Measurements from ENCODE around the gene VOPP1.

DNA sequence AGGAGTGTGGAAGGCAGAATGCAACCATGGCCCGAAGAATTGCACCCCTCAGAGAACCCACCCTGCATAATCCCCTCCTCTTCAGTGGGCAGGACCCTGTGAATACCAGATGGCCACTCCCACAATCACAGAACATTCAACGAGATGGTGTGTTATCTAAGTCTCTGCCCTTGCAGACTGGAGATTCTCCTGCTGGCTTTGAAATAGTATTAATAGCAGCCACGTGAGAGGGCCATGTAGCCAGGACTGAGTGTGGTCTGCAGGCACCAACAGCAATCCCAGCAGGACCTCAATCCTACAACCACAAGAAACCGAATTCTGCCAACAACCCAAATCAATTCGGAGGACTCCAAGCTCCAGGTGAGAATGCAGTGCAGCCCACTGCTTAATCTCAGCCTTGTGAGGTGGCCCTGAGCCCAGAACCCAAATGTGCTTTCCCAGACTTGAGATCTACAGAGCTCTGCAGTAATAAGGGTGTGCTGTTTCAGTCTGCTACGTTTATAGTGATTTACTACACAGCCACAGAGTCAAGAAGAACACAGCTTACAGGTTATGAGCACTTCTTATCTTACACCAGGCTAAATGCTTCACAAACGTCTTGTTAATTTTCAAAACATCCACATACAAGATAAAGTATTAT lies 72.1 kb downstream of the VOPP1 start:
- TF ChIP-seq, protein P1, sequence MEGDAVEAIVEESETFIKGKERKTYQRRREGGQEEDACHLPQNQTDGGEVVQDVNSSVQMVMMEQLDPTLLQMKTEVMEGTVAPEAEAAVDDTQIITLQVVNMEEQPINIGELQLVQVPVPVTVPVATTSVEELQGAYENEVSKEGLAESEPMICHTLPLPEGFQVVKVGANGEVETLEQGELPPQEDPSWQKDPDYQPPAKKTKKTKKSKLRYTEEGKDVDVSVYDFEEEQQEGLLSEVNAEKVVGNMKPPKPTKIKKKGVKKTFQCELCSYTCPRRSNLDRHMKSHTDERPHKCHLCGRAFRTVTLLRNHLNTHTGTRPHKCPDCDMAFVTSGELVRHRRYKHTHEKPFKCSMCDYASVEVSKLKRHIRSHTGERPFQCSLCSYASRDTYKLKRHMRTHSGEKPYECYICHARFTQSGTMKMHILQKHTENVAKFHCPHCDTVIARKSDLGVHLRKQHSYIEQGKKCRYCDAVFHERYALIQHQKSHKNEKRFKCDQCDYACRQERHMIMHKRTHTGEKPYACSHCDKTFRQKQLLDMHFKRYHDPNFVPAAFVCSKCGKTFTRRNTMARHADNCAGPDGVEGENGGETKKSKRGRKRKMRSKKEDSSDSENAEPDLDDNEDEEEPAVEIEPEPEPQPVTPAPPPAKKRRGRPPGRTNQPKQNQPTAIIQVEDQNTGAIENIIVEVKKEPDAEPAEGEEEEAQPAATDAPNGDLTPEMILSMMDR (IDR thresholded peaks at IDR 0.05), result no peak
- TF ChIP-seq POLR2A (IDR thresholded peaks at IDR 0.05), result no peak
